ENCODE data around the gene RCOR3.

The RCOR3 gene

DNA sequence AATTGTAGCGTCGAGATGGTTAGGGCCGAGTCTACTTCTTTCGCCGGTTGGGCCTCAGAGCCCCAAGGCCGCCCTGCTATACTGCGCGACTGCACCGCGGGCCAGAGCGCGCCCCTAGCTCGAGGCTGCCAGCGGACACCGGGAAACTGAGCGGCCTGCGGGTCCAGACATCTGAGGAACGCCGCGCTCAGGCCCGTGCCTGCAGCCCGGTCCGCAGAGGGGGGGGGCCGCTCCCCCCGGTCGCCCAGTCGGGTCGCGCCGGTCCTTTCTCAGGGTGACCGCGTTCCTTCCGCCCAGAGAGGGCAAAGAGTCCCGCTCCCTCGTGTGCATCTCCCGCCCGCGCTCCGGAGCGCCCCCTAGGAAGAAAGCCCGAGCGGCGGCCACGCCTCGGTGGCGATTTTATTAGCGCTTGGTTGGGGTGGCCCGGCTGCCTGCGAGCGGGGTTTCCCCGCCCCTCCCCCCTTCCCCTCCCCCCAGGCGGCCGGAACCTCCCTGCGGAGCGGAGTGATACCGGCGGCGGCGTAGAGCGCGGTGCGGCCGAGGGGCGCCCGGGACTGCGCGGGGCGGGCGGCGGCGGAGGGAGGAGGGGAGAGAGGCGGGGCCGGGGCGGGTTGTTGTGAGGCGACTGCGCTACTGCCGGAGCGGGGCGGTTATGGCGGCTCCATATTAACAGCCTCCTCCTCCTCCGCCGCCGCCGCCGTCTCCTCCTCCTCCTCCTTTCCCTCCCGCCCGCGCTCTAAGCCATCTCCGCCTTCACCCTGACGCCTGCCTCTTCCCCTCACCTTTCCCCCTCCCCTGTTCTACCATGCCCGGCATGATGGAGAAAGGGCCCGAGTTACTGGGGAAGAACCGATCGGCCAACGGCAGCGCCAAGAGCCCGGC, at the start of gene RCOR3:
RCOR3 (plus strand) TSS at position 611 of the 882 bp plus-strand sequence; CDS start at position 806, 195 bp downstream.
- Histone ChIP-seq H3K9me3 (ENCODE audit: insufficient read depth, low read depth, low read length) (no peaks in the 10 kb centered on the region), H3K9me2 (replicated peaks; ENCODE audit: low read depth, low read length) (no peaks in the 10 kb centered on the region), H3K79me2 (ENCODE audit: insufficient read depth, low read length) (peaks cover 47% of the 10 kb centered on the region), H3F3A (ENCODE audit: low read depth) (0 out of 2 replicates have a peak, but pooled peaks cover 2% of the 10 kb centered on the region), H3K4me3 (ENCODE audit: low read length, poor library complexity, severe bottlenecking) (peak within 1 kb of the TSS; percentile 92), H3K27me3 (ENCODE audit: insufficient read depth, low read length, poor library complexity, severe bottlenecking) (no peaks in the 10 kb centered on the region), H2AFZ (ENCODE audit: low read length) (peak within 1 kb of the TSS; percentile 95), H3K4me1 (ENCODE audit: insufficient read depth, low read length, poor library complexity, severe bottlenecking) (peaks cover 18% of the 10 kb centered on the region), H3K4me2 (ENCODE audit: low read depth, low read length, poor library complexity, severe bottlenecking) (peak within 1 kb of the TSS; percentile 96), H3K36me3 (ENCODE audit: insufficient read depth, low read length) (no peaks in the 10 kb centered on the region), H3K9ac (ENCODE audit: low read depth, low read length, poor library complexity, severe bottlenecking) (peak within 1 kb of the TSS; percentile 98), H4K20me1 (ENCODE audit: insufficient read depth, low read length, poor library complexity, severe bottlenecking) (peaks cover 13% of the 10 kb centered on the region)
- TF ChIP-seq EZH2phosphoT487 (IDR thresholded peaks at IDR 0.05; ENCODE audit: borderline replicate concordance), result no peak
- TF ChIP-seq, protein P1, sequence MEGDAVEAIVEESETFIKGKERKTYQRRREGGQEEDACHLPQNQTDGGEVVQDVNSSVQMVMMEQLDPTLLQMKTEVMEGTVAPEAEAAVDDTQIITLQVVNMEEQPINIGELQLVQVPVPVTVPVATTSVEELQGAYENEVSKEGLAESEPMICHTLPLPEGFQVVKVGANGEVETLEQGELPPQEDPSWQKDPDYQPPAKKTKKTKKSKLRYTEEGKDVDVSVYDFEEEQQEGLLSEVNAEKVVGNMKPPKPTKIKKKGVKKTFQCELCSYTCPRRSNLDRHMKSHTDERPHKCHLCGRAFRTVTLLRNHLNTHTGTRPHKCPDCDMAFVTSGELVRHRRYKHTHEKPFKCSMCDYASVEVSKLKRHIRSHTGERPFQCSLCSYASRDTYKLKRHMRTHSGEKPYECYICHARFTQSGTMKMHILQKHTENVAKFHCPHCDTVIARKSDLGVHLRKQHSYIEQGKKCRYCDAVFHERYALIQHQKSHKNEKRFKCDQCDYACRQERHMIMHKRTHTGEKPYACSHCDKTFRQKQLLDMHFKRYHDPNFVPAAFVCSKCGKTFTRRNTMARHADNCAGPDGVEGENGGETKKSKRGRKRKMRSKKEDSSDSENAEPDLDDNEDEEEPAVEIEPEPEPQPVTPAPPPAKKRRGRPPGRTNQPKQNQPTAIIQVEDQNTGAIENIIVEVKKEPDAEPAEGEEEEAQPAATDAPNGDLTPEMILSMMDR (conservative IDR thresholded peaks at IDR 0.05; ENCODE audit: low read length), result peak; percentile 53

DNA sequence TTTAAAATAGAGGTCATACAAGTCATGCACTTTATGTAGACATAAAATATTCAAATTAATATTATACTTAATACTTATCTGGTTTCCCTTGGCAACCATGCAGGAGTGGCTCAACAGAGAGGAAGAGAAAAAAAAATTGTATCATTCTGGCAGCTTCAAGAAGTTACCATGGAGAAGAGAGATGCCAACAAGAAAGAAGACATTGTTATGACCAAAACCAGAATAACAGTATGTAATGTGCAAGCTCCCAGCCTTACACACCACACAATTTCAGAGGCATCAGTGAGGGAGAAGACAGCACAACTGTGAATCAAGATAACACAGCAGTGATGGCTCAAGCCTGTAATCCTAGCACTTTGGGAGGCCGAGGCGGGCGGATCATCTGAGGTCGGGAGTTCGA, 49.1 kb upstream of the RCOR3 start:
- TF ChIP-seq, protein P1 (conservative IDR thresholded peaks at IDR 0.05; ENCODE audit: low read length), result no peak
- TF ChIP-seq EZH2phosphoT487 (IDR thresholded peaks at IDR 0.05; ENCODE audit: borderline replicate concordance), result no peak
- no peaks in the 10 kb centered on the region for H3K36me3 ChIP-seq (ENCODE audit: insufficient read depth, low read length)

DNA sequence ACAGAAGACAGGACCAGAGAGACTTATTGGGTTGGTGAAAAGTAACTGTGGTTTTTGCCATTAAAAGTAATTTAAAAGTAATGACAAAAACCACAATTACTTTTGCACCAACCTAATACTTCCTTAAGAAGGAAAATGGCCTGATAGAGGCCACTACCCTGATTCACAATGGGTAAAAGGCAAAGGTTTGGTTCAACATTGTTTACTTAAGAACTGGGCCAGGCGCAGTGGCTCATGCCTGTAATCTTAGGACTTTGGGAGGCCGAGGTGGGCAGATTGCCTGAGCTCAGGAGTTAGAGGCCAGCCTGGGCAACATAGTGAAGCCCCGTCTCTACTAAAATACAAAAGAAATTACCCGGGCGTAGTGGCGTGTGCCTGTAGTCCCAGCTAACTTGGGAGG, 48.2 kb upstream of the RCOR3 start:
- H3F3A ChIP-seq (ENCODE audit: low read depth), result no peaks in the 10 kb centered on the region
- no peak for TF ChIP-seq EZH2phosphoT487 (IDR thresholded peaks at IDR 0.05; ENCODE audit: borderline replicate concordance)
- TF ChIP-seq, protein P1 (conservative IDR thresholded peaks at IDR 0.05; ENCODE audit: low read length), result no peak
- H3K79me2 ChIP-seq (ENCODE audit: insufficient read depth, low read length), result no peaks in the 10 kb centered on the region
- no peaks in the 10 kb centered on the region for H3K4me1 ChIP-seq (ENCODE audit: insufficient read depth, low read length, poor library complexity, severe bottlenecking)
- no peaks in the 10 kb centered on the region for H3K9me3 ChIP-seq (ENCODE audit: insufficient read depth, low read depth, low read length)
- no peak overlapping the region for H2AFZ ChIP-seq (ENCODE audit: low read length)
- H3K9me2 ChIP-seq (replicated peaks; ENCODE audit: low read depth, low read length), result no peaks in the 10 kb centered on the region
- no peak overlapping the region for H3K4me2 ChIP-seq (ENCODE audit: low read depth, low read length, poor library complexity, severe bottlenecking)
- H3K27me3 ChIP-seq (ENCODE audit: insufficient read depth, low read length, poor library complexity, severe bottlenecking), result no peaks in the 10 kb centered on the region
- no peak overlapping the region for H3K9ac ChIP-seq (ENCODE audit: low read depth, low read length, poor library complexity, severe bottlenecking)
- H4K20me1 ChIP-seq (ENCODE audit: insufficient read depth, low read length, poor library complexity, severe bottlenecking), result no peaks in the 10 kb centered on the region
- no peak overlapping the region for H3K4me3 ChIP-seq (ENCODE audit: low read length, poor library complexity, severe bottlenecking)
- H3K36me3 ChIP-seq (ENCODE audit: insufficient read depth, low read length), result no peaks in the 10 kb centered on the region

More for the DNA sequence above, 49.1 kb upstream of the RCOR3 start:
- Histone ChIP-seq H3K4me1 (ENCODE audit: insufficient read depth, low read length, poor library complexity, severe bottlenecking) (no peaks in the 10 kb centered on the region), H3K9me2 (replicated peaks; ENCODE audit: low read depth, low read length) (no peaks in the 10 kb centered on the region), H3K9ac (ENCODE audit: low read depth, low read length, poor library complexity, severe bottlenecking) (no peak overlapping the region), H3K4me3 (ENCODE audit: low read length, poor library complexity, severe bottlenecking) (no peak overlapping the region), H3K27me3 (ENCODE audit: insufficient read depth, low read length, poor library complexity, severe bottlenecking) (no peaks in the 10 kb centered on the region), H3K4me2 (ENCODE audit: low read depth, low read length, poor library complexity, severe bottlenecking) (no peak overlapping the region), H3F3A (ENCODE audit: low read depth) (no peaks in the 10 kb centered on the region), H2AFZ (ENCODE audit: low read length) (no peak overlapping the region), H3K9me3 (ENCODE audit: insufficient read depth, low read depth, low read length) (no peaks in the 10 kb centered on the region), H3K79me2 (ENCODE audit: insufficient read depth, low read length) (no peaks in the 10 kb centered on the region), H4K20me1 (ENCODE audit: insufficient read depth, low read length, poor library complexity, severe bottlenecking) (no peaks in the 10 kb centered on the region)
